ENCODE data around the gene TCERG1L. TPM values are rescaled to one million over a fixed set of nuclear protein-coding genes. Genes with fewer than 3 reads are reported as not detected.

Gene TCERG1L
- total RNA-seq, 1 donor from 2014 or later, result 0.46 TPM

GRCh38 chr10:131162866-131163843 lies 148.4 kb downstream of the TCERG1L start:
- no peak for DNase-seq (ENCODE audit: low read depth)
- no peak overlapping the region for H3K4me3 ChIP-seq (ENCODE audit: low read depth, low read length)
- no peaks in the 10 kb centered on the region for H3K27me3 ChIP-seq (ENCODE audit: control insufficient read depth, insufficient read depth, low read length)
- no peaks in the 10 kb centered on the region for H3K36me3 ChIP-seq (ENCODE audit: control insufficient read depth, insufficient read depth, low read length)
- TF ChIP-seq CTCF (IDR thresholded peaks at IDR 0.05; ENCODE audit: insufficient read depth, low read length, poor library complexity, severe bottlenecking), result no peak

- TF ChIP-seq CTCF (IDR thresholded peaks at IDR 0.05; ENCODE audit: insufficient read depth, low read length, poor library complexity, severe bottlenecking), result no peak
- no peak overlapping the region for H3K4me3 ChIP-seq (ENCODE audit: low read depth, low read length)
- no peaks in the 10 kb centered on the region for H3K27me3 ChIP-seq (ENCODE audit: control insufficient read depth, insufficient read depth, low read length)
- no peaks in the 10 kb centered on the region for H3K36me3 ChIP-seq (ENCODE audit: control insufficient read depth, insufficient read depth, low read length)
- DNase-seq (ENCODE audit: low read depth), result no peak
These were observed 149.3 kb downstream of the TCERG1L start for GRCh38 chr10:131162211-131162610.

- DNase-seq (ENCODE audit: low read depth), result no peak
- TF ChIP-seq CTCF (IDR thresholded peaks at IDR 0.05; ENCODE audit: insufficient read depth, low read length, poor library complexity, severe bottlenecking), result no peak
- Histone ChIP-seq H3K27me3 (ENCODE audit: control insufficient read depth, insufficient read depth, low read length) (no peaks in the 10 kb centered on the region), H3K4me3 (ENCODE audit: low read depth, low read length) (no peak overlapping the region), H3K36me3 (ENCODE audit: control insufficient read depth, insufficient read depth, low read length) (no peaks in the 10 kb centered on the region)
These were observed 150.4 kb downstream of the TCERG1L start for GRCh38 chr10:131161087-131161486.

GRCh38 chr10:131160219-131160875 lies 151.2 kb downstream of the TCERG1L start:
- TF ChIP-seq CTCF (IDR thresholded peaks at IDR 0.05; ENCODE audit: insufficient read depth, low read length, poor library complexity, severe bottlenecking), result no peak
- no peak for DNase-seq (ENCODE audit: low read depth)
- Histone ChIP-seq H3K36me3 (ENCODE audit: control insufficient read depth, insufficient read depth, low read length) (no peaks in the 10 kb centered on the region), H3K27me3 (ENCODE audit: control insufficient read depth, insufficient read depth, low read length) (no peaks in the 10 kb centered on the region), H3K4me3 (ENCODE audit: low read depth, low read length) (no peak overlapping the region)

GRCh38 chr10:131159771-131160170 lies 151.8 kb downstream of the TCERG1L start:
- DNase-seq (ENCODE audit: low read depth), result no peak
- no peaks in the 10 kb centered on the region for H3K27me3 ChIP-seq (ENCODE audit: control insufficient read depth, insufficient read depth, low read length)
- no peaks in the 10 kb centered on the region for H3K36me3 ChIP-seq (ENCODE audit: control insufficient read depth, insufficient read depth, low read length)
- no peak overlapping the region for H3K4me3 ChIP-seq (ENCODE audit: low read depth, low read length)
- no peak for TF ChIP-seq CTCF (IDR thresholded peaks at IDR 0.05; ENCODE audit: insufficient read depth, low read length, poor library complexity, severe bottlenecking)

Measured in kidney epithelial cell (primary cell).